GM12875 (cell line): Measurements from ENCODE around the gene NCEH1.

ENCODE experiments used
- H3K4me3 ChIP-seq: one replicate; pipeline ENCODE4 v1.5.1; 2011; ENCODE audit warnings: low read depth, low read length, control low read depth
- CTCF ChIP-seq: IDR thresholded peaks from 2 replicates; pipeline ENCODE4 v1.5.1; 2011; ENCODE audit warnings: low read depth, mild to moderate bottlenecking, control low read depth, inconsistent platforms, low read length, moderate library complexity, borderline replicate concordance; ENCODE audit not compliant: insufficient read depth

Gene NCEH1

GRCh38 chr3:172617976-172618375, 92.9 kb downstream of the NCEH1 start:
- no peak overlapping the region for H3K4me3 ChIP-seq

GRCh38 chr3:172617013-172617706, 93.7 kb downstream of the NCEH1 start:
- TF ChIP-seq CTCF: no peak
- no peak overlapping the region for H3K4me3 ChIP-seq

More at GRCh38 chr3:172617976-172618375, 92.9 kb downstream of the NCEH1 start:
- no peak for TF ChIP-seq CTCF

- TF ChIP-seq CTCF: no peak
- H3K4me3 ChIP-seq: no peak overlapping the region
These were observed 94.8 kb downstream of the NCEH1 start for GRCh38 chr3:172616031-172616461.

GRCh38 chr3:172615296-172615695, 95.6 kb downstream of the NCEH1 start:
- TF ChIP-seq CTCF: no peak
- no peak overlapping the region for H3K4me3 ChIP-seq

GRCh38 chr3:172614340-172615274, 96.3 kb downstream of the NCEH1 start:
- no peak overlapping the region for H3K4me3 ChIP-seq
- TF ChIP-seq CTCF: no peak

- TF ChIP-seq CTCF: no peak
- no peak overlapping the region for H3K4me3 ChIP-seq
These were observed 97.0 kb downstream of the NCEH1 start for GRCh38 chr3:172613845-172614244.
